NB4 (cell line): ENCODE data around the gene HPN.
"Not testable (repeated sequence)": the region's sequence is repeated elsewhere in the genome, so short reads cannot be mapped to it uniquely, and the experiment has no call there.

Source experiments
- DNase-seq: peaks from one replicate; pipeline ENCODE4 v3.0.0; 2010; ENCODE audit warnings: low read depth
- H3K4me3 ChIP-seq: one replicate; pipeline ENCODE4 v1.5.1; 2011; ENCODE audit warnings: mild to moderate bottlenecking, low read depth, low read length, moderate library complexity
- CTCF ChIP-seq: IDR thresholded peaks from one replicate; pipeline ENCODE4 v1.5.1; 2012; ENCODE audit warnings: low read depth, low read length
- MYC ChIP-seq: IDR thresholded peaks from 2 replicates; pipeline ENCODE4 v1.6.1; 2011; ENCODE audit warnings: low read depth, low read length
- POLR2A ChIP-seq: IDR thresholded peaks from 2 replicates; pipeline ENCODE4 v1.6.1; 2011; ENCODE audit warnings: mild to moderate bottlenecking; ENCODE audit not compliant: insufficient read length; ENCODE audit errors: extremely low read depth
- TF ChIP-seq, protein P1 (sequence below): IDR thresholded peaks from 2 replicates; pipeline ENCODE4 v1.6.1; 2011; ENCODE audit warnings: low read depth, low read length

The HPN gene

GRCh38 chr19:35025969-35026368, 15.6 kb upstream of the HPN start:
- DNase-seq: no peak
- H3K4me3 ChIP-seq: no peak overlapping the region
- no peak for TF ChIP-seq CTCF
- TF ChIP-seq, protein P1, sequence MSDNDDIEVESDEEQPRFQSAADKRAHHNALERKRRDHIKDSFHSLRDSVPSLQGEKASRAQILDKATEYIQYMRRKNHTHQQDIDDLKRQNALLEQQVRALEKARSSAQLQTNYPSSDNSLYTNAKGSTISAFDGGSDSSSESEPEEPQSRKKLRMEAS: no peak
- no peak for TF ChIP-seq POLR2A
- TF ChIP-seq MYC: no peak

DNA sequence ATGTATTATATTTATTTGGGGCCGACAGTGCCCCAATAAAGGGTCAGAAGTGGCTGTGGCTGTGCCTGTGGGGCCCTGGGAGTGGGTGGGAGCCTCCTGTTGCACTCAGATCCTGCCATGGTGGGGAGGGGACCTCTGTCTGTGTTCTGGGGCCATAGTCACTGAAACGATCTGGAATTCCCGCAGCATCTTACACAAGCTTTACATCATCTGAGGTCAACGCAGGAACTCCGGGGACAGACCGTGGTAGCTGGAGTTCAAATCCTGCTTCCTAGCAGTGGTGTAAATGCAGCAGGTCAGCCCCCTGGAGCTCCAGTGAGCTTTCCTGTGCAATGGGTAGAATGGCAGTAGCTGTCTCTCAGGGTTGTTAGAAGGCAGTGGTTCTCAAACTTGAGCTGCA, 15.1 kb upstream of the HPN start:
- TF ChIP-seq, protein P1: no peak
- TF ChIP-seq CTCF: no peak
- no peak for TF ChIP-seq POLR2A
- no peak for TF ChIP-seq MYC
- DNase-seq: no peak
- no peak overlapping the region for H3K4me3 ChIP-seq

DNA sequence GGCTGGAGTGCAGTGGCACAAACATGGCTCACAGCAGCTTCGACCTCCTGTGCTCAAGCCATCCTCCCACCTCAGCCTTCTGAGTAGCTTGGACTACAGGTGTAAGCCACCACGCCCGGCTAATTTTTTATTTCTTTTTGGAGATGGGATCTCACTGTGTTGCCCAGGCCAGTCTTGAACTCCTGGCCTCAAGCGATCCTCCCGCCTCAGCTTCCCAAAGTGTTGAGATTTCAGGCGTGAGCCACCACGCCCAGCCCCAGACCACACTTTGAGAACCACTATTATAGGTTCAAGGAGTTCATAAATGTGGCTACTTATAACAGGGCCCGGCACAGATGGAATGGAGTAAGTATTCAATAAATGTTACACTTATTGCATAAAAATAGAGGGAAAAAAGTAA, 14.5 kb upstream of the HPN start:
- TF ChIP-seq, protein P1: no peak
- TF ChIP-seq CTCF: no peak
- DNase-seq: no peak
- no peak overlapping the region for H3K4me3 ChIP-seq

DNA sequence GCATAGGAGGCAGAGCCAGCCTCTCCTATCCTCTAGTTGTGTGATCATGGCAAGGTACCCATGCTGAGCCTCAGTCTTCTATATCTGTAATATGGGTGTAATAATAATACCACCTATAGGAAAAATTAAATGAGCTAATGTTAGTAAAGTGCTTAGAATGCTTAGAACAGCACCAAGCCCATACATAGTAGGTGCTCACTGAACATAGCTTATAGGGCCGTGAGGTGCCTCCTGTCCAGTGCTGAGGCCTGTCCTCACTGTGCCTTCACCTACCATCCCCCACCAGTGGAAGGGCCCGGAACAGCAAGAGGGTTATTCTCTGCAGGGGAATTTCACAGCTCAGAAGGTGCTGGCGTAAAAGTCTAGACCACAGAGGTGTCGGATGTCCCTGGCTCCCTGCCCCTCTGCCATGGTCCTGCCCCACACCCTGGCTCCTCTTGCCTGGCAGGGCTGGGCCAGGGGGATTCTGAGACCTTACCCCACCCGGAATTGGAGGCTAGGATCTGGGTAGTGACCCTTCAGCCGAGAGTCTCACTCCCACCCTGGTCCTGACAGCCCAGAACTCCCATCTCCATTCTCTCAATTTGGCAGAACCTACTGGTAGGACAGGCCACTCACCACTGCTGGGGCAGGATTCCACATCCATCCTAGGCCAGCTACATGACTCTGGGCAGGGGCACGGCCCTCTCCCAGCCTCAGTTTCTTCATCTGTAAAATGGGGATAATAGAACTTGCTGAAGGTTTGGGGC, 13.5 kb upstream of the HPN start:
- TF ChIP-seq MYC: no peak
- TF ChIP-seq, protein P1: no peak
- TF ChIP-seq CTCF: no peak
- no peak for TF ChIP-seq POLR2A
- no peak for DNase-seq
- H3K4me3 ChIP-seq: no peak overlapping the region

GRCh38 chr19:35028600-35028885, 13.0 kb upstream of the HPN start:
- DNase-seq, H3K4me3 ChIP-seq: not testable (repeated sequence)

DNA sequence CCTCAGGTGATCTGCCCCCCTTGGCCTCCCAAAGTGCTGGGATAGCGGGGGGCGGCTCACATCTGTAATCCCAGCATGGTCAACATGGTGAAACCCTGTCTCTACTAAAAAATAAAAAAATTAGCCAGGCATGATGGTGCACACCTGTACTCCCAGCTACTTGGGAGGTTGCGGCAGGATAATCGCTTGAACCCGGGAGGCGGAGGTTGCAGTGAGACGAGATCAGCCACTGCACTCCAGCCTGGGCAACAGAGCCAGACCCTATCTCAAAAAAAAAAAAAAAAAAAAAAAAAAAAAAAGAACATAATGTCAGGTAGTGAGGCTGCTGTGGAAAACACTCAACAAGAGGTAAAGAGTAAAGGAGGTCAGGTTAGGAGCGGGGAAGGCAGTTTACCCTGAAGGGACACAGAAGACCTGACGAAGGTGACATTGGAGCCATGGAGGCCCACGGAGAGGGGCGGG, 12.2 kb upstream of the HPN start:
- DNase-seq, H3K4me3 ChIP-seq: not testable (repeated sequence)

DNA sequence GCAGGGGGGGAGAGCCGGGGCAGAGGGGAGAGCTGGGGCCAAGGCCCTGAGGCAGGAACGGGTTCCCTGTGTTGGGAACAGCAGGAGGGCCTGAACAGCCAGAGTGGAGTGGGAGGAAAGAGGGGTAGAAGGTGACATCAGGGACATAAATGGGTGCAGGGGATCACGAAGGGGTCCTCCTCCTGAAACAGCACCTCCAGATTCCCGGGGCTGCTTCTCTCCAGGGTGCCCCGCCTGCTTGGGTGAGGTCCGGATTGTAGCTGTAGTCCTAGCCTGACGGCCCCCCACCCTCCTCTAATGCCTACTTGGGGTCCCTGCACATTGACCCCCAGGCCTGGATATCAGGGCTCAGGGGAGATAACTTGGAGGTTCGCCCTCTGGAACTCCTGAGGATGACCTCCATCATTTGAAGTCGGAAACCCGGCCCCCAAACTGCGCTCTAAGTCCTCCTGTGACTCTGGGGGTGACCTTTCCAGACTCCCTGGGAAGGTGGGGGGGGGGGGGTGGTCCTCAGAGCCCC, 11.7 kb upstream of the HPN start:
- DNase-seq: no peak
- H3K4me3 ChIP-seq: no peak overlapping the region
- no peak for TF ChIP-seq MYC
- no peak for TF ChIP-seq CTCF
- no peak for TF ChIP-seq POLR2A
- TF ChIP-seq, protein P1: no peak
